ENCODE data around the gene MFSD6L. TPM values are rescaled to one million over a fixed set of nuclear protein-coding genes. Genes with fewer than 3 reads are reported as not detected.
A peak's percentile ranks its signal among the peaks of the same experiment; 100 is the strongest.

Gene MFSD6L
- total RNA-seq, 1 donor from 2014 or later, result 0.95 TPM

DNA sequence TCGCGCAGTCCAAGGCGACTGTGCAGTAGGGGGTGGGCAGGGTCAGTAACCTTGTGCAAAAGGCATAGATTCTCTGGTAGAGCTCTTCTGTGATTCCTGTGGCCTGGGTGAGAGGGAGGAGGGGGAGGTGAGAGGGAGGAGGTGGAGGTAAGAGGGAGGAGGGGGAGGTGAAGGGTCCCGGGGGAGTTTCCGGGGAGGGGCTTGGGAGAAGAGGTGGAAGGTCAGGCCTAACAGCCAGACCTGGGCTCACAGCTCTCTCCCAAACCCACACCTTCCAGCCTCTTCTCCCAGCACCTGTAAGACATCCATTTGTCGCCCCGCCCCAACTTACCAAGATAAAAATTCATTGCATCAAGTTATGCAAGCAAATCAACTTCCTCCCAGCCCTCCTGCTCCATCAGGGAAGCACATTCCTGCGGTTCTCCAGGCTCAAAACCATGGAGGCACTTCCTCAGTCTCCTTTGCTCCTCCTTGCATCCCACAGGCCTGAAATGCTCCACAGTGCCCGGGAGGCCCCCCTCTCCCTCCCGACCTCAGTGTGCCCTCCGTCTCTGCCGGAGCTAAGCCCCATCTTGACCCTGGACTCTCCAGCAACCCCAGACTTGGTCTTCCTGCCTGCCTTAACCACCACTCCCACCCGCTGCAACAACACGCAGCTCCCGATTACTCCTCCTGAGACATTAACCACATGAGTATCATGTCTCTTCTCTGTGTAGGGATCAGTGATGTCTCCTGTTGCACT lies 37.8 kb upstream of the MFSD6L start:
- Histone ChIP-seq H3K4me3 (no peak overlapping the region), H3K27ac (no peak overlapping the region), H3K36me3 (no peaks in the 10 kb centered on the region), H3K27me3 (ENCODE audit: low read depth) (peaks cover 30% of the 10 kb centered on the region), H3K9me3 (no peaks in the 10 kb centered on the region), H3K4me1 (no peaks in the 10 kb centered on the region)
- ATAC-seq, result no peak
- intact Hi-C loops (cut with DNase I), result no loop called here
- no peak for DNase-seq
- TF ChIP-seq, protein P1, sequence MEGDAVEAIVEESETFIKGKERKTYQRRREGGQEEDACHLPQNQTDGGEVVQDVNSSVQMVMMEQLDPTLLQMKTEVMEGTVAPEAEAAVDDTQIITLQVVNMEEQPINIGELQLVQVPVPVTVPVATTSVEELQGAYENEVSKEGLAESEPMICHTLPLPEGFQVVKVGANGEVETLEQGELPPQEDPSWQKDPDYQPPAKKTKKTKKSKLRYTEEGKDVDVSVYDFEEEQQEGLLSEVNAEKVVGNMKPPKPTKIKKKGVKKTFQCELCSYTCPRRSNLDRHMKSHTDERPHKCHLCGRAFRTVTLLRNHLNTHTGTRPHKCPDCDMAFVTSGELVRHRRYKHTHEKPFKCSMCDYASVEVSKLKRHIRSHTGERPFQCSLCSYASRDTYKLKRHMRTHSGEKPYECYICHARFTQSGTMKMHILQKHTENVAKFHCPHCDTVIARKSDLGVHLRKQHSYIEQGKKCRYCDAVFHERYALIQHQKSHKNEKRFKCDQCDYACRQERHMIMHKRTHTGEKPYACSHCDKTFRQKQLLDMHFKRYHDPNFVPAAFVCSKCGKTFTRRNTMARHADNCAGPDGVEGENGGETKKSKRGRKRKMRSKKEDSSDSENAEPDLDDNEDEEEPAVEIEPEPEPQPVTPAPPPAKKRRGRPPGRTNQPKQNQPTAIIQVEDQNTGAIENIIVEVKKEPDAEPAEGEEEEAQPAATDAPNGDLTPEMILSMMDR (IDR thresholded peaks at IDR 0.05), result no peak

DNA sequence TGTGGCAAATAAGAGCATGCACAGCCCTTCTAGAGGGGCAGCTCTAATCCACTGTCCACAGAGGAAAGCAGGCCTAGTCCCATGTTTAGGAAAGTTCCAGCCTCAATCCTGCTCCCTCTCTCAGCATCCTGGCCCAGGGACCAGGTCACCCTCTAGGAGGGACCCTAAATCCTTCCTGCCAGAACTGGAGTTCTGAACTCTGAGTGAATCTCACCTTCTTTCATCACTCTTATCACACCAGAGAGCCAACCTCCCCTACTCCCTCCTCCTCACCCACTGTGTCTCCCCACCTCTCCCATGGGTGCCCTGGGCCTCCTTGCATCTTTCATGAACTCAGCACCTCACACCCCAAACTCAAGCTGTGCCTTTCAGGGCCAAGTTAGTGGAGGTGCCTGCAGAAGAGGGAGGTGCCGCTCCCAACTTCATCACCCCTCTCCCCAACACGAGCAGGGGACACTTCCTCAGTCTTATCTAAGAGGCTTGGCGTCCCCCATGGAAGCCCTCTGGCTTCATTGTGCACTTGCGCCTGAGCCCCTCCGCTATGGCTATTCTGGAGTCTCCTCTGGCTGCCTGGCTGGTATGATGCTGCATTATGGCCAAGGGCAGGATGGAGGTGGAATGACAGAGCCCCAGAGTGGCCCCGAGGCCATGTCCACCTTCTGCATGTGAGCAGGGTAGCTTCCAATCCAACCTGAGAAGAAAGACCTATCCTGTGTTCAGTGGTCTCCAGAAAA lies 36.6 kb upstream of the MFSD6L start:
- Histone ChIP-seq H3K9me3 (no peaks in the 10 kb centered on the region), H3K27me3 (ENCODE audit: low read depth) (peaks cover 30% of the 10 kb centered on the region), H3K27ac (no peak overlapping the region), H3K4me3 (no peak overlapping the region), H3K4me1 (no peaks in the 10 kb centered on the region), H3K36me3 (no peaks in the 10 kb centered on the region)
- no peak for ATAC-seq
- intact Hi-C loops (cut with DNase I), result no loop called here
- no peak for DNase-seq
- TF ChIP-seq, protein P1 (IDR thresholded peaks at IDR 0.05), result no peak

DNA sequence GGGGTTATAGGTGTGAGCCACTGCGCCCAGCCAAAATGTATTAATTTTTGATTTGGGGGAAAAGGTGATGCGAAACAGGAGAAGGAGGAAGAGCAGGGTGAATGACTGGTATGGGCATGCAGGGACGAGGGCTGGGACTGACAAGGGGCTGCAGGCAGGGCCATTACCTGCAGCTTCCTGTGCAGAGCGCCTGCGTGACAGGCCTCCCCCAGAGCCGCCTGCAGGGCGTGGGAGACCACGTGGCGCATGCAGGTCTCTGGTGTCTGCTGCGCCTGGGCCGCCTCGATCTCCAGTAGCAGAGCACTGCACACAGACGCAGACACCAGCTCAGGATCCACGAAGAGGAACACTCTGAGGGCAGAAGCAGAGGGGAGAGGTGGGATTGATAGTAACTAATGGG lies 35.9 kb upstream of the MFSD6L start:
- ATAC-seq, result no peak
- Histone ChIP-seq H3K27me3 (ENCODE audit: low read depth) (peaks cover 30% of the 10 kb centered on the region), H3K27ac (no peak overlapping the region), H3K4me1 (no peaks in the 10 kb centered on the region), H3K9me3 (no peaks in the 10 kb centered on the region), H3K36me3 (no peaks in the 10 kb centered on the region), H3K4me3 (no peak overlapping the region)
- DNase-seq, result no peak
- TF ChIP-seq, protein P1 (IDR thresholded peaks at IDR 0.05), result no peak
- intact Hi-C loops (cut with DNase I), result no loop called here

DNA sequence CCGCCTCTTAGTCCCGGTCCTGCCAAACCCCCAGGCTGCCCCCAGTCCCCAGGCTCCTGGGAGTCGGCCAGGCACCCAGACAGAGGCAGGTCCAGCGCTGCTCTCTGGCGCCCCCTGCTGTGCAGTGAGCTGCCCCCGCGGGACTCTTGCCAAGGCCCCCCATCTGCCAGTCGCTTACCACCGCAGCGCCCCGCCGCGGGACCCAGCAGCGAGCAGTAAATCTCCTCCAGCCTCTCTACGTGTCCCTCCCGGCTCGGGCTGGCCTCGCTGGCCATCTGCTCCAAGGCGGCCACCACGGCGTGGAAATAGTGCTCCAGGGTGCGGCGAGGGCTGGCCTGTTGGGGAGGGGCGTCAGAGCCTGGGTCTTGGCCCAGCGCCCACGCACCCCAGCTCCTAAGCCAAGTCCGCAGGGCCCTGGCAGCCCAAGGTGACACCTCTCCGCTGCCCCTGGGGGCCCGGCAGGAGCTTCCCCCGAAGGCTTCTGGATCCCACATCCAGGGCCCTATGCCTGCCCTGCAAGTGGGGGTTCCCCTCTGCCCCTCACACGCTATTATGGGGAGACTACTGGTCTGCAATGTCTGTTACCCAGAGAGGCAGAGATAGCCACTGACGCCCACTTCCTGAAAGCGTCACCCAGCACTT lies 33.7 kb upstream of the MFSD6L start:
- Histone ChIP-seq H3K27ac (no peak overlapping the region), H3K9me3 (no peaks in the 10 kb centered on the region), H3K36me3 (no peaks in the 10 kb centered on the region), H3K27me3 (ENCODE audit: low read depth) (peaks cover 40% of the 10 kb centered on the region), H3K4me3 (no peak overlapping the region), H3K4me1 (no peaks in the 10 kb centered on the region)
- ATAC-seq (peak in 1 of 2 donors; percentile 33), DNase-seq (peak; percentile 57)
- TF ChIP-seq, protein P1 (IDR thresholded peaks at IDR 0.05), result peak; percentile 46
- intact Hi-C loops (cut with DNase I), result no loop called here

DNA sequence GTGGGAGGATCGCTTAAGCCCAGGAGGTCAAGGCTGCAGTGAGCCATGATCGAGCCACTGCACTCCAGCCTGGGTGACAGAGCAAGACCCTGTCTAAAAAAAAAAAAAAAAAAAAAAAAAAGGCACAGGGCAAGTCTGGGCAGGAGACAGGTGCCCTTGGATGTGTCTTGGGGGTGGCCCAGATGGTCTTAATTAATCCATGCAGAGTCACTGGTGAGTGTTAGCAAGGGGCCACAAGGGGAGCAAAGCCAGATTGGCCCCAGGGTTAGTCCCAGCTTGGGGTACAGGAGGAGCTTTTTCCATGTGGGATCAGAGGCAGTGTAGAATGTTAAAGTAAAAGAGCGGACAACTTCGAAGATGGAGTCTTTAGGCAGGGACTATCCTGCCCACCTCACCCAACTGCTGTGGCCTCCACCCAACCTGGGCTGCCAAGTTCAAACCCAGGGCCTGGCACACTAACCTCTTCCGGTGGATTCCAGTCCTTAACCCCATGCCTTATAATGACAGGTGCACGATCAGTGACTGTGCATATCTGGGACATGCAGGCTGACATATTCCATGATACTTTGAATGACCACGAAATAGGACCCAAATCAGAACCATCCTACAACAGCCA lies 32.2 kb upstream of the MFSD6L start:
- no peak for ATAC-seq
- intact Hi-C loops (cut with DNase I), result no loop called here
- no peak for DNase-seq
- TF ChIP-seq, protein P1 (IDR thresholded peaks at IDR 0.05), result no peak
- Histone ChIP-seq H3K9me3 (no peaks in the 10 kb centered on the region), H3K36me3 (no peaks in the 10 kb centered on the region), H3K4me1 (no peaks in the 10 kb centered on the region), H3K4me3 (no peak overlapping the region), H3K27ac (no peak overlapping the region), H3K27me3 (ENCODE audit: low read depth) (peaks cover 33% of the 10 kb centered on the region)

Measured in lower lobe of right lung (tissue), 2 donors.